ENCODE measurements around the gene OR2T27.

- TF ChIP-seq CTCF (IDR thresholded peaks at IDR 0.05; ENCODE audit: low read length) (no peak), EZH2 (IDR thresholded peaks at IDR 0.05; ENCODE audit: borderline replicate concordance, low read length) (no peak)
These were observed 47.4 kb upstream of the OR2T27 start, which contains the start of gene OR14I1 for GRCh38 chr1:248702714-248703113.
